Activated effector memory CD4-positive, alpha-beta T cell treated with anti-CD3 and anti-CD28 coated beads, Interleukin-2, amount 50 U/mL, for 16 hours (primary cell): Measurements from ENCODE around the gene CRTC2.

ENCODE experiments used
- DNase-seq: peaks from one replicate; pipeline ENCODE4 v3.0.0-alpha.2; 2020

CRTC2 gene

GRCh38 chr1:153945131-153945794 is 13.1 kb downstream of the CRTC2 start:
- DNase-seq = peak; percentile 90

GRCh38 chr1:153944827-153945117 is 13.6 kb downstream of the CRTC2 start:
- no peak for DNase-seq

DNA sequence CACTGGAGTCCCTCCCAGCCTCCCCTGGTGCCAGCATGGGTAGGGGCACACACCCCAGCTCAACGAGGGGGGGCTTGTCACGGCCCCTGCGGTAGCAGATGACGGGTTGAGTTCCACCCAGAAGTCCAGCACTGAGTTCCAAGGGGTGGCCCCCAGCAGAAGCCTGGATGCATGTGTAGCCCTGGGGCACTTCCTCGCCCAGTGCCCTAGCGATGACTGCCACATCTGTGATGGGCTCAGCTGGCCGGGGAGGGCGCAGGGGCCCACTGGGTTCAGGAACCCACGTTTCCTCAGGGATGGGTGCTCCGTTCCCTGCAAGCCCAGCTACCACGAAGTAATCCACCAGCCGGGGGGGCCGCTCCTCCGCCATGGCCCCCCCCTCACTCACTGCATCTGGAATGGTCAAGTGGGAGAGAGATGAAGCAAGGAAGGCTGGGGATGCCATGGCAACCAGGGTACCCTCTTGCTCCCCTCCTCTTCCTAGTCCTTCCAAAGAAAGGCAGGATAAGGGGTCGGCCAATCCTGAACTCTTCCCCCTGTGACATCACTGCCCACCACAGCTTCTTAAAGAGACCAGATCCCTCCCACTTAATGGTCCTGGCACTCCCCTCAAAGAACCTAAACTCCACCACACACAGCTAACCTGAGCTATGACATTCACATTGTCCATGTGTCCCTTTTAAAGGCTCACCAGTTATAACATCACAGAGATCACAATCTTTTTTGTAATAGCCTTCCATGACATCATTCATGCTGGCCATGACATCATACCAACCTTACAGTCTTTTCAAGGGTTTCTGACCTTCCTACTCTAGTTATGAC is 14.2 kb downstream of the CRTC2 start:
- DNase-seq = no peak

- no peak for DNase-seq
Observed at GRCh38 chr1:153942766-153943549, 15.5 kb downstream of the CRTC2 start.

- no peak for DNase-seq
Observed at GRCh38 chr1:153941826-153942725, 16.3 kb downstream of the CRTC2 start.

DNA sequence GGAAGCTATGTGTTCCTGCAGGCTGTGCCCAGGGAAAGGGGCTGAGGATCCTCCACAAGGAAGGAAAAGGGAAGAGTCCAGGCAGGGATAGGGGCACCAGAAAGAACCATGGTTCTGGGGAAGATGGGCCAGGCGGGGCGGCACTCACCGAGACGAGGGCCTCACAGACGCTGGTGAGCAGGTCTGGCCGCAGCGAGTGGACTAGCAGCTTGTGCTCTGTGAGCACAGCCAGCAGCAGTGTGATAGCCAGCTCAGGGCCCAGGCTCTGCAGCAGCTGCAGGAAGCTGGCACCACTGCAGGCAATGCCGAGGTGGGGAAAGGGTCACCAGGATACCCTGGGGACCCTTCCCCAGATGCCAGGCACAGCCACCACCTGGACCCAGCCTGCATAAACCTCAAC is 17.7 kb downstream of the CRTC2 start:
- DNase-seq = no peak

GRCh38 chr1:153939476-153939875 is 18.9 kb downstream of the CRTC2 start:
- DNase-seq = no peak

- no peak for DNase-seq
Observed at GRCh38 chr1:153938996-153939395, 19.4 kb downstream of the CRTC2 start.

DNA sequence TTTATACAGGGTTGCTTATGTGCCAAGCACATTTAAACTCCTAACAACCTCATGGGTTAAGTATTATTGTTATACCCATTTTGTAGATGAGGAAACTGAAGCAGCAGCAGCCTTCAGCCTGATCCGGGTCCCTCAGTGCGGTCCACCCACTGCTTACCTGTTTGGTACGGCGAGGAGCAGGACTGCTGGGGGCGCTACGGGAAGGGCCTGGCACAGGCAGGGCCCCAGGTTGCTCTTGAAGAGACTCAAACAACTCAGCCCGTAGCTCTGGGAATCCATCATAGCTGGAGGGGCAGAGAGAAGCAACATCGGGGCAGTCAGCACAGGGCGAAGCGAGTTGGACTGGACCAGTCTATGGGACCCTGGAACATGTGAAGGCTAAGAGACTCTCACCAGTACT is 21.1 kb downstream of the CRTC2 start:
- DNase-seq = no peak

GRCh38 chr1:153936011-153936802 is 22.2 kb downstream of the CRTC2 start:
- no peak for DNase-seq

DNA sequence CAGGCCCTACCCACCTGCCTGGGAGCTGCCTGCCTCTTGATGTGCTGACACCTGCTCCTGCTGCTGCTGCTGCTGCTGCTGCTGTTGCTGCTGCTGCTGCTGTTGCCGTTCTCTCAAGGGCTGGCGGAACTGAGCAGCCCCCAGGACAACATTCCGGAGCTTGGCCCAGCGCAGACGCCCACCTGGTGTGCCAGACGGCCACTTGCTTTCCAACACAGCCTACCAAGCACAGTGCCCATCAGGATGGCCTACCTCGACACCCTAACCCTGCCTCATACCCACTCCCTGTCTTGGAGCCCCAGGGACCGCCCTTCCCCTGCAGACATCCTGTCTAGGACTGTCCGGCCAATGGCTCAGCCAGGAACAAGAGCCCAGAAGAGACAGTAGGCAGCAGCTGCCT is 23.7 kb downstream of the CRTC2 start:
- peak; percentile 58 for DNase-seq

DNA sequence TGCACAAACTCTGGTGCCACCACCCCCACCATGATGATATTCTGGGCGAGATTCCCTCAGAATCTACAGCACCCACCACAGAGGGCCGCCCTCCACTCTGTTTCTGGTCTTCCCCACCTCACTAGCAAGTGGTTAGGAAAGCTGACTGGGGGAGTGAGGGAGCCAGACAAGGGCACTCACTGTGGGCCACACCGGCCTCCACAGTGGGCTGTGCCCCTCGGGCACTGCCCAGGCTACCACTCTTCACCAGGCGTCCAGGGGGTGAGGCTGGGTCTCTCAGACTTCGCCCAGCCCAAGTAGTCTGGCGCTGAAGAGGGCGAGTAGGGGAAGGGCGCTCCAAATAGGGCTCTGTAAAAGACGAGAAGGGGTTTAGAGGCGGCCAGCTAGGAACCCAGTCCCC is 24.5 kb downstream of the CRTC2 start:
- DNase-seq = peak; percentile 52

DNA sequence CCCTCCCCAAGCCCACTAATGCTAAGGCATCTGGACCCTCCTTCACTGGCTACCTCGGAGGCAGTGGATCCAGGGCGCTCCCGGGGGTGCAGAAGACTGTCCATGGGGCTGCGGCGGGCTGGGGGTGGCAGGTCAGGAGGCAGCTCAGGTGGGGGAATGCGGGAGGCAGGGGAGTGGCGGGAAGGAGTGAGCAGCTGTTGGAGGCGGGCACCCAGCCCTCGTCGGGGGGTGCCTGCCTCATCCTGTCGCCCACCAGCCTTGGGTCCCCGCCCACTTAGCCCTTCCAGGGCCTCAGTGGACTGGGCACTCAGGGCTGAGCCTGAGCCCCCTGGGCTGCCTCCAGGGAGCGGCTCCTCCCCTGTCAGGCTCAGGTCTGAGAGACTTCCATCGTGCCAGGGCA is 25.0 kb downstream of the CRTC2 start:
- DNase-seq = no peak

- DNase-seq = peak; percentile 33
Observed at GRCh38 chr1:153932156-153933131, 26.0 kb downstream of the CRTC2 start.

DNA sequence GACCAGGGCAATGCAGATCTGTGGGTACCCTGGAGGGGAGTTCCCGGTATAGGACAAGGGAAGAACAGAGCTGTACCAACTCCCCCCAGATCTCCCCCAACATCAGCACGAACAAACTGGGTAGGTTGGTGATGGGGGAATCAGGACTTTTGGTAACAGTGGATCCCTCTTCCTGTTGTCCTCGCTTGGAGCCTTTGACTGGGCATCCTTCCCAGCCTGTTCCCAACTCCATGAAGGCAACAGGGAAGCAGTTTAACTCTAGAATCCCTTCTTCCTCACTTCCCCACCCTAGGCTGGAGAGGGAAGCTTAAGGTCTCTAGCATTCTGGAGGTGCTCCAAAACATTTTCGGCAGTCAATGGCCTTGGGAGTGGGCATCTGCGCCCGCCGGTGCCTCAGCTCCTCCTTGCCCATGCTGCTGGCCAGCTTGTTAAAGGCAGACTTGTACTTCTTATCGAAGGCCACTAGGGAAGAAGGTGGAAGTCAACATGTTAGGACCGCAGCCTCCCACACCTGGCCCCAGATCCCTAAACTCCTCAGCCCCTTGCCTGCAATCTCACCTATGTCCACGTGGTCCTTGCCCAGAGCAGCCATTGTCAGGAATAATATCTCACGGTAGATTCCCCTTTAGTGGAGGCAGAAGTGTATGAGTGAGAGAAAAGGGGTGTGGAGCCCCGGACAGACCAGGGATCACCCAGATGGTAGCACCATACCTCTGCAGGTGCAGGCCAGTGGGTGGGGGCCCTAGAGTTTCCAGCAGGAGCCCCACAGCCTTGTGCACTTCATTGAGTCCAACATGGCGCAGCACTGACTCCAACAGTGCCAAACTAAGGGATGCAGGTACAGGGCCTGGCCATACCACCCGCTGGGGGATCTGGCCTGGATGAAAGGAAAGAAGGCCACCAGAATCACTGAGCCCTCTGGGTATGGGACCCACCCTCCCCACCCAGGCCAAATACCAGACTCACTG is 28.1 kb downstream of the CRTC2 start:
- peak; percentile 55 for DNase-seq

DNA sequence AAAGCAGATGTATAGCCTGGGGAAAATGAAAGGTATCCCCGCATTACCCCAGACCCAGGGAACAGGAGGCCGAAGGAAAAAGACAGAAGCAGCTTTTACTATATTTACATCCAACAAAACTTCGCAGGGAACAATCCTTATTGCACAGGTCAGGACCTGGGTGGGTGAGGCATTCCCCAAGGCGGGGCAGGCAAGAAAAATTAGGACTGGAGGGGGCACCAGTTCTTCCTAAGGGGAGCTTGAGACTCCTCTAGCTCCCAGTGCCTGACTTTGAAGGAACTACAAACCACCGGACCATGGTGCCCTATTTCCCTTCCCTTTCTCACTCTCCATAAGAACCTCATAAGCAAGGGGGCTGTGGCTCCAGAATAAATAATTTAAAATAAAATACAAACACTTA is 29.0 kb downstream of the CRTC2 start:
- no peak for DNase-seq

- DNase-seq = peak; percentile 30
Observed at GRCh38 chr1:153928791-153929341, 29.5 kb downstream of the CRTC2 start.

GRCh38 chr1:153928245-153928644 is 30.2 kb downstream of the CRTC2 start:
- peak; percentile 10 for DNase-seq

DNA sequence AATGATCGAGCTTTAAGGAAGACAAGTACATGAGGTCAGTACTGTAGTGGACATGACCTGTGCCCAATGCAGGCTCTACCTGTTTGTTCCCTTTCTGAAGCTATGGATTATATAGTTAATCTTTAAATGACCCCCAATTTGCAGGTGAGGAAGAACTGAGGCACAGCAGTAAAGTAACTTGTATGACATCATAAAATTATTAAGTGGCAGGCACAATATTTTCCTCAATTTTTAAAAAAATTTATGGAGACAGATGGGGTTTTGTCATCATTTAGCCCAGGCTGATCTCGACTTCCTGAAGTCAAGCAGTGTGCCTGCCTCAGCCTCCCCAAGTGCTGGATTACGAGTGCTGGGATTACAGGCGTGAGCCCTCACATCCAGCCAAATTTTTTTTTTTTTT is 32.0 kb downstream of the CRTC2 start:
- DNase-seq = no peak
